Activated T-helper 1 cell treated with Interleukin-2 at 50 U/mL for 16 hours (primary cell): ENCODE measurements around the gene PXK.
"Not testable (repeated sequence)": the region's sequence is repeated elsewhere in the genome, so short reads cannot be mapped to it uniquely, and the experiment has no call there.

Experiments used
- DNase-seq: peaks from one replicate; pipeline ENCODE4 v3.0.0-alpha.2; 2020; ENCODE audit warnings: low read depth

The PXK gene

DNA sequence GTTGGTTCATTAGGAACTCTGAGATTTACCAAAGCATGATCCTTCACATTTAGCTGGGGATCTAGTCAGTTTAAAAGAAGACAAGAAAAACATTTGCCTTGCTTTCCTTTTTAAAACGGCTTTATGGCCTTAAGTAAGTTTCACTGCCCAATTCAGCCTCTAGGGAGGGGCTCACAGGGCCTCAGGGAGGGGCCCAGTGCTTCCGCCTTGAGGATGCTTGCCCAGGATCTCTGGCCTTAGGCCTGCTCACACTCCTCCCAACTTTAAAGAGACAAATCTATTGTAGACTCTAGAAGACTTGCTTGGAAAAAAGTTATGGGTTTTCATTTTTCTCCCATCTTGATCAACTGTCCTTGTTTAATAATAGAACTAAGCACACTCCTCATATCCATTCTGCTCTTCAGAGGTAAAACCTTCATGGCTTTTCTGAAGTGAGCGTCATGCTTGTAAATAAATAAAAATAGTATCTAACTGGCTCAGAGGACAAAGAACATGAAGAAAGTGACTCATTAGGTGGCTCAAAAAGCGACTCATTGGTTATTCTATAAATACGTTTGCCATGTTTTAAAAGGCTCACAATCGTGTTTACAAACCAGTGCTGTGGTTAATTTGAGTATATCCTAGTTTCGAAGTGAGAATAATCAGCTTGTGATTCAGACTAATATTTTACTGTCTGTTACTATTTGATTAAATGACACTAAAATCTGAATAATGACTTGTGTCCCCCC, 87.3 kb downstream of the PXK start:
- DNase-seq: no peak

DNA sequence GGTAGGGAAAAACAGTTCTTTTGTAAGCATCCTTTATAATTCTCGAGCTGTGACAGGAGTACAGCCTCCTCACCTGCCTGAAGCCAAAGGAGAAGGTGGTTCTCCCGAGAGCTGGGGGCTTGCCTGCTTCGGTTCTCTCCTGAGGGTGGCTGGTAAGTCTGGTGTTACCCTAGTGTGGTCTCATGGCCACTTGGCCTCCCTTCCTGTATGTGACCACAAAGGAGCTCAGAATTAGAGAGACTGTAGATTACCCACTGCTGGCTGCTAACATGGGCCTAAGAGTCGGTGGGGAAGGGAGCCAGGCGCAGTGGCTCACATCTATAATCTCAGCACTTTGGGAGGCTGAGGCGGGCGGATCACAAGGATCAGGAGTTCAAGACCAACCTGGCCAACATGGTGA, 88.3 kb downstream of the PXK start:
- DNase-seq: no peak

DNA sequence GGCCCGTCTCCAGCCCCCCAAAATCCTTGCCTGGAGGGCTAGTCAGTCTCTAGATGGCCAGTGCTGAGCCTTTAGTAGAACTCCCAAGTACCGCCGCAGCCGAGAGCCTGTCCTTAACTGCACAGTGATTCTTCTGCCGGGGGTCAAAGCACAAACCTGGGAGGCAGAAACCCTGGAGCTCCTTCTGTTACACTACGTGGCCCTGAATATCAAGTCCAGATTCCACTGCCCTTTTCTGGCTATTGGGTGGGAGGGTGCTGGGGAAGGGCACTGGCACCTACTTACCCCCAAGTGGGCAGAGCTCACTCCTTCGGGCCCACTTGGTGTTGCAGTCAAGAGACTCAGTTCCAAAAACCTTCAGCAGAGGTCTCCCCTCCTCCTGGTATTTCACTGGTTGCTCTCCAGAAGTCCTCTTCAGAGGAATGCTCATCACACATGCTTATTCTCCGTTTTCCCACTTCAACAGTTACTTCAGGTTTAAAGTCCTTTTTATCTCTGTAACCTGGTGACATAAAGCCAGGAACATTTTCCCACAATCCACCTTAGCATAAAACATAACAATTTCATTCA, 90.1 kb downstream of the PXK start:
- DNase-seq: no peak

DNA sequence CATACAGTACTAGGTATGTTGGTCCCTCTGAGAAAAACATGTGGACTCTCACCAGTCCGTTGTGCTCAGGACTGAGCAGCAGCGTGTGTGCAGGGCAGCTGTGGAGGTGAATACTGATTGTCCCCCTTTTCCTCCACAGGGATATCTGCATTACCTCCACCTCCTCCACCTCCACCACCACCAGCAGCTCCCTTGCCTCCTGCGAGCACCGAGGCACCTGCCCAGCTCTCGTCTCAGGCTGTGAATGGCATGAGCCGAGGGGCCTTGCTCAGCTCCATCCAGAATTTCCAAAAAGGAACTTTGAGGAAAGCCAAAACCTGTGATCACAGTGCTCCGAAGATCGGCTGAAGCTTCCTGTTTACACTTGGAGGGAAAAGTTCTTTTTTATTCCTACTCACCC, 91.9 kb downstream of the PXK start:
- DNase-seq: no peak

DNA sequence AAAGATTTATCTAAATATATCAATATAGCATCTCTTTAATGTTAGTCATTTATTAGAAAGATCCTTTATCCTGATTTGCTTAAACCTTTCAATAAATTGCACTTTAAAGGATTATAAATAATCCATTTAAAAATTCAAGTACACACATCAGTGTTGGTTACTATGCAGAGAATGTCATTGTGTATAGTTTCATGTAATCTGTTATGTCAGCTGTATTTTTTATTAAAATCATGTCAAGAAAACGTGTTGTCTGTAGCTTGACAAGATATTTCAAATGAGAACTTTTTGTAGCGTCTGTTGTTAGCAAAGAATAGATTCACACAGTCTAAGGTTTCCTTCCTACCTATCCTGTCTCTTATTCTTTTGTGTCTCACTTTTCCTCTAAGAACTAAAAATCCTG, 93.1 kb downstream of the PXK start:
- no peak for DNase-seq

DNA sequence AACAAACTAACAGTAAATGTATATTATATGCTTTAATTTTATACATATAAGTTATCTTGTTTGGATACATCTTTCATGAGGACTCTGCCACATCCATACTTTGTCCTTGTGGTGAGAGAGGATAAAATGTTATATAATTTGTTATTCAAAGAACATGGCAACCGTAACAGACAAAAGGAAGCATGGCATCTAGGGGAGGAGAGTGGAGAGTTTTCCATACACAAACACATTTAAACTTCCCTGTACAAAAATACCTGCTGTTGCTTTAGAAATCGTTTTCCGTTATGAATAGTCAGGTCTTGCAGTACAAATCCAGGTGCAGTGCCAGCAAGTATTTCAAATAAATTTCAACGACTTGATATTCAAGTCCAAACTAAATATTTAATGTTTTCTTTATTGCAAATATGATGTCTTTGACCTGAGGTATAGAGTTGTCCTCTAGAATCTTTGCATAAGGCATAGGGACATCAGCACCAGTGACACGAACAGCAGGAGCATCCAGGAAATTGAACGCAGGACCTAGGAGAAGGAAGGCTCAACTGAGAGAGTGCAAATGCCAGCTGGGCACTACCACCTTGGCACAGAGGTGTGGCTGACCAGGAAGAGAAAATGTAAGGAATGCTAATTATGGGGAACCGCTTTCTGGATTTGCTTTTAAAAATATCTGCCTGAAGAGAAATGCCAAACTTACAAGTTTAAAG, 95.1 kb downstream of the PXK start:
- no peak for DNase-seq

DNA sequence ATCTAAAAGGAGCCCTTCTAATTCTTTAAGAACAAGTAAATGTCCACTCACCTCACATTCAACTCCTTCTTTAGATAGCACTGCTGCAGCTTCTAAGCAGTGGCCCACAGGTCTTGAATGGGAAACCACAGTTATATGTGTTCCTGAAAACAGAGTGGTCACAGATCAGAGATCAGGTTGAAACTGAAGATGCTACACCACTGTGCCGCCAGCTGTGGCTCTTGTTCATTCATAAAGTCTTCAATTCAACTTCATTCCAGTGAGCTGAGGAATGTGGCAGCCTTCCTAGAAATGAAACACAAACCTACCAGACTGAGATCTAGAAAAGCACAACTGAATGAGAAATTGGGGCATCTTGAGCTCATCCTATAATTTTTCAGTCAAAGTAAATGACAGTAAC, 97.0 kb downstream of the PXK start:
- no peak for DNase-seq

DNA sequence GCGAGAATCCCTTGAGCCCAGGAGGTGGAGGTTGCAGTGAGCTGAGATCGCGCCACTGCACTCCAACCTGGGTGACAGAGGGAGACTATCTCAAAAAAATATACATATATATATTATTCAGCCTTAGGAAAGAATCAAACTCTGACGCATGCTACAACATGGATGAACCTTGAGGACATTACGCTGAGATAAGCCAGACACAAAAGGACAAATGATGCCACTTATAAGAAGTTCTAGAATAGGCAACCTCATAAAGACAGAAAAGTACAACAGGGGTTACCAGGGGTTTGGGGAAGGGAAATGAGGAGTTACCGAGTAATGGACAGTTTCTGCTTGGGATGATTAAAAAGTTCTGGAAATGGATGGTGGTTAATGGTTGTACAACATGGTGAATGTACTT, 100.2 kb downstream of the PXK start:
- DNase-seq: no peak

DNA sequence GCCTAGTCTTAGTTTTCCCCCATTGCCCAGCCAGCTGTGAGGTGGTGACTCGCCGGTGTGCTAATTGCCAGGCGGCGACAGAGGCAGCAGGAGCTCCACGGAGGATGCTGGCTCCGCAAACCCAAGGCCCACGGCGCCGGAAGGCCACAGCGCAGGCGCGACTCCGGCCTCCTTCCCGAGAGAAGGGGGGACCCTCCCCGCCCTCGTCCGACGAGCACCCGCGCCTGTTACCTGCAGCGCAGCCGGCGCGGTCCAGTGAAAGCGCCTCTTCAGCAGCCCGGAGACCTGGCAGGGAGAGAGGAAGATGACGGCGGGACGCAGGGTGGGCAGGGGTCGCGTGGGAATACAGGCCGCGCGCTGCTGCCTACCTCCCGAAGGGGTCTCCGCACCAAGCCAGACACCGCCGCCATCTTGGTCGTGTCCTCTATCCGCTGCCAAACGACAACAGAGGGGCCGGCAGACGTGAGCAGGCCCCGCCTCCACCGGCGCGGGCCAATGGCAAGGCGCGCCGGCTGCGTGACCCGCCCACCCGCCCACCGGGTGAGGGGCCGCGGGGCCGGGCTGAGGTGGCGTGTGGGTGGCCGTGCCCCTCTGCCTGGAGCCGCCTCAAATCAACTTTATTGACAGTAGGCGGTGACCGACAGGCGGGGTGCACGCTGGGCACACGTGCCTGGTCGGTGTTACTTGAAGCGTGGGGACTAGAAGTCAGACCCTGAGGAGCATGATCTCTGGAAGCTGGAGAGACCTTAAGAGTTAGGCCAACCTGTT, 100.9 kb downstream of the PXK start, which contains the start of gene PDHB:
PDHB (minus strand) TSS at position 433 of the 768 bp plus-strand sequence; CDS start at position 410, 23 bp downstream.
- peak; percentile 86 for DNase-seq

DNA sequence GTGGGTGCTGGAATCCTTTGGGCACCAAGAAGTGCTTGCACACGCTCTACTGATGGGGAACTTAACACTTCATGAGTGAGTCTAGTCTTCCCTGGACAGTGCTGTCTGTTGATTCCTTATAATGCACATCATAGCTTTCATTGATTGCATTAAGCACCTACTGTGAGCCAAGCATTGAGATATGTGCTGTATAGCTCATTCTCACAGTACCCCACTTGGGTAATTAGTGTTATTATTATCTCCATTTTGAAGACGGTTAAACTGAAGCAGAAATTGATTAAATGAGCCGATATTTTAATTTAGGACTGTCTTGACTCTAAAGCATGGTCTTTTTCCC, 101.4 kb downstream of the PXK start:
- DNase-seq: no peak

DNA sequence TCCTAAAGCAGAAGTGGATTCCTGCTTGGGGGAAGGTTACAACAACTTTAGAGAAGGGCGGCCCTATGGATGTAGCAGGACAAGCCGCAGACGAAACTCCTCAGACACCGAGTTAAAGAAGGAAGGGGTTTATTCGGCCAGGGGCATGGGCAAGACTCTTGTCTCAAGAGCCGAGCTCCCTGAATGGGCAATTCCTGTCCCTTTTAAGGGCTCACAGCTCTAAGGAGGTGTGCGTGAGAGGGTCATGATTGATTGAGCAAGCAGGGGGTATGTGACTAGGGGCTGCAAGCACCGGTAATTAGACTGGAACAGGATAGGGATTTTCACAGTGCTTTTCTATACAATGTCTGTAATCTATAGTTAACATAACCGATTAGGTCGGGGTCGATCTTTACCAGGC, 101.8 kb downstream of the PXK start:
- DNase-seq: no peak

DNA sequence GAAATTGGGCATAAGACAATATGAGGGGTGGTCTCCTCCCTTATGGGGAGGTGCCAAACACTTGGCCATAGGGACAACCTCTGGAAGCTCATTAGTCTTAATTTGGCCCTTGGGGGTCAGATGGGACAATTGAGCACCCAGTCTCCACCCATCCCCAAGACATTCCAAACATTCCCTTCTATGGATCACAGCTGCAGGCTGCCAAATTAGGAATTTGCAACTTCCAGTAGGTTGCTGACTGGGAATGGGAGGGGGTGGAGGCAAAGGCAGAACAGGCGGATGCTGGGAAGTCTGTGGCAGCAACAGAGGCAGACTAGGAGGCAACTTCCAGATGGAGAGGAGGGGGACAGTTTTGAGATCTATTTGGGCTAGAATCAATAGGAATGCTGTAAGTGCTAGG, 102.3 kb downstream of the PXK start:
- no peak for DNase-seq

DNA sequence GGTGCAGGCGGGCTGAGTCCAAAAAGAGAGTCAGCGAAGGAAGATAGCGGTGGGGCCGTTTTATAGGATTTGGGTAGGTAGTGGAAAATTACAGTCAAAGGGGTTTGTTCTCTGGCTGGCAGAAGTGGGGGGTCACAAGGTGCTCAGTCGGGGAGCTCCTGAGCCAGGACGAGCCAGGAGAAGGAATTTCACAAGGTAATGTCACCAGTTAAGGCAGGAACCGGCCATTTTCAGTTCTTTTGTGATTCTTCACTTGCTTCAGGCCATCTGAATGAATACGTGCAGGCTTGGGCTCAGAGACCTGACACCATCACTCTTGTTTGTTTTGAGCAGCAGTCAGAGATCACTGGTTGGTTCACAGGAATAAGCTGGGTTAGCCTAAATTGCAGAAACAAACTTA, 104.6 kb downstream of the PXK start:
- DNase-seq: not testable (repeated sequence)

DNA sequence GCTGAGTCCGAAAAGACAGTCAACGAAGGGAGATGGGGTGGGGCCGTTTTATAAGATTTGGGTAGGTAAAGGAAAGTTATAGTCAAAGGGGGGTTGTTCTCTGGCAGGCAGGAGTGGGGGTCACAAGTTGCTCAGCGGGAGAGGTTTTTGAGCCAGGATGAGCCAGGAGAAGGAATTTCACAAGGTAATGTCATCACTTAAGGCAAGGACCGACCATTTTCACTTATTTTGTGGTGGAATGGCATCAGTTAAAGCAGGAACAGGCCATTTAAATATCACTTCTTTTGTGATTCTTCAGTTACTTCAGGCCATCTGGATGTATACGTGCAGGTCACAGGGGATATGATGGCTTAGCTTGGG, 108.3 kb downstream of the PXK start:
- DNase-seq: not testable (repeated sequence)

DNA sequence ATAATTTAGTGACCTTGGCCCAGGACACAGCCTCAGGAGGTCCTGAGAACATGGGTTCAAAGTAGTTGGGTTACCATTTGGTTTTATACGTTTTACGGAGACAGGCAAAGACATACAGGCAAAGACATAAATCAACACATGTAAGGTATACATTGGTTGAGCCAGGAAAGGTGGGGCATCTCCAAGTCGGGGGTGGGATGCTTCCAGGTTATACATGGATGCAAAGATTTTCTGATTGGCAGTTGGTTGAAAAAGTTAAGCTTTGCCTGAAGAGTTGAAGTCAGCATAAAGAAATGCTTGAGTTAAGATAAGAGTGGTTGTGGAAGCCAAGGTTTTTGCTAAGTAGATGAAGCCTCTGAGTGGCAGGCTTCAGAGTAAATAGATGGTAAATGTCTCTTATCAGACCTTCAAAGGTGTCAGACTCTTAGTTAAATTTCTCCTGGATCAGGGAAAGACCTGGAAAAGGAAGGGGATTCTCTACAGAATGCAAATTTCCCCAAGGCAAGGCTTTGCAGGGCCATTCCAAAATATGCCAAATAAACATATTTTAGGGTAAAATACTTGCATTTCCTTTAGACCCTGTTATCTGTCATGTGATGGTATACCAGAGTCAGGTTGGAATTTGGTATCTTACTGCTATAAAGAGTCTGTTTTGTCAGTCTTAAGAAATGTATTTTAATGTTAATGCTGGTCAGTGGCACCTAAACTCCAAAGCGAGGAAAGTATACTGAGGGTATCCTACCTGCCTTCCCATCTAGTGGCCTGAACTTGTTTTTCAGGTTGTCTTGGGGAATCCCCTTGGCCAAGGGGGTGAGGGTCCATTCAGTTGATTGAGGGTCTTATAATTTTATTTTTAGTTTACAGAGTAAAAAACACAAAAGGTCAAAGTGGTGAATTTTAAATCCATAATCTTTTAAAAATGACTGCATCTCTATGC, 109.1 kb downstream of the PXK start:
- DNase-seq: no peak

DNA sequence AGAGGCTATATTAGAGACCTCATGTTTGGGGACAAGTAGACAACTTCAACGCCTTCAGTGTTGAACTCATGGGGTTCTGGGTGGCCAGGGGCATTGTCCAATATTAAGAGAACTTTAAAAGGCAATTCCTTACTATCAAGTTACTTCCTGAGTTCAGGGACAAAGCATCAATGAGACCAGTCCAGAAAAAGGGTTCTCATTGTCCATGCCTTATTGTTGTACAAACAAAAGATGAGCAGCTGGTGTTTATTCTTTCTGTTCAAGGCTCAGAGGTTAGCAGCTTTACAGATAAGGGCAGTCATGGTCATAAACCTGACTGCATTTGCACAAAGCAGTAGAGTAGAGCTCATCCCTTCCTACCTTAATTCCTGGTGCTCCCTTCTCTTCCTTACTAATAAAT, 119.5 kb downstream of the PXK start:
- DNase-seq: no peak

DNA sequence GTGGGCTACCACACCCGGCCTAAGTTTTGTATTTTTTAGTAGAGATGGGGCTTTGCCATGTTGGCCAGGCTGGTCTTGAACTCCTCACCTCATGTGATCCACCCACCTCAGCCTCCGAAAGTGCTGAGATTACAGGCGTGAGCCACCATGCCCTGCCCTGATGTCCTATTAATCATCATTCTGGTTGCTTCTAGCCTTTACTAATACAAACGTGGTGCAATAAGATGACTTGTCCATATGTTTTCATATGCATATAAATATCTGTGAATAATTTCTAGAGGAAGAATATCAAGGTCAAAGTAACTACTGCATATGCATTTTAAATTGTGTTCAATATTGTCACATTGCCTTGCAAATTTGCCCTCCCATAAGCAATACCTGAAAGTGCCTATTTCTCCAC, 126.5 kb downstream of the PXK start:
- no peak for DNase-seq

DNA sequence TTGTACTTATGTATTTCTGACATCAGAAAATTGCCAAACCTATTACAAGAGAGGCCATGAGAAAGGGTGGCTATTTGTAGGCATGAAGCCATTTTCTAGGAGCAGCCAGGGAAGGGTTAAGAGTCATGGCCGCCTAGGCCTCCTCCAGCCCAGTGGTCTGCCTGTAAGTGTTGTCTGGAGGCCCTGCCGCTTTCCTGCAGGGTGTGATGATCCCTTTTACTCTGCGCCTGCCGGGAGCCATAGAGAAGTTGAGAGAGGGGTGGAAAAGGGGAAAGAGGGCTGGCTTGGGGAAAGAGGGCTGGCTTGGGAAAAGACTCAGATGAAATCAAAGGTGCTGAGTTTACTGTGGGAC, 130.1 kb downstream of the PXK start:
- DNase-seq: no peak

DNA sequence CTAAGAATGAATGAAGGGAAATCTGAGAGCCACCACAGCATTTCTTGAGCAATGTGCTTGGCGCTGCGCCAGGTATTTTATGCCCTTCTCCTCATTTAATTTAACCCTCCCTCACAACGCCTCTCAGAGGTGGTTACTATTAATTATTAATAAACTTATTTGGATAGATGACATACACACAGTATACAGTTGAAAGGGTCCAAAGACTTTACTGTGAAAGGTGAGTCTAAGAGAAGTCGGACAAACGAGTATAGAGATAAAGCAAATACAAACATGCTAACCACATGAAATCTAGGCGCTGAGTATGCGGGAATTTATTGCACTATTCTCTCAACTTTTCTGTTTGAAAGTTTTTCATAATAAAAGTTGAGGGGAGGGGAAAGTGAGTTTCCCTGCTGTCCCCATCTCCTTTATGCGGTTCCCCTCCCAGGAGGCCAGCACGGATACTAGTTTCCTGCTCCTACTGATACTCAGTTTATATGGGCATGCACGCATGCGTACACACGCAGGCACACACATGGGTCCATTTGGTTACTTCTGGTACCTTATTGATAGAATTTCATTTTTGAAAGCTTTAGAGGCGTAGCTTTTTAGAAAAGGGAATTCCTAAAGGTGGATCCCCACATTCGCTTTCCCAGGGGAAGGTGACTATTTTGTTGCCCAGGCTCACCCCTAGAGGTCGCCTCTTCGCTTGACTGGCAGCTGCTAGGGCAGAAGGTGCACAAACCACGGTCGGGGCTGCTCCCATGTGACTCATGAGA, 130.7 kb downstream of the PXK start:
- DNase-seq: peak; percentile 55

DNA sequence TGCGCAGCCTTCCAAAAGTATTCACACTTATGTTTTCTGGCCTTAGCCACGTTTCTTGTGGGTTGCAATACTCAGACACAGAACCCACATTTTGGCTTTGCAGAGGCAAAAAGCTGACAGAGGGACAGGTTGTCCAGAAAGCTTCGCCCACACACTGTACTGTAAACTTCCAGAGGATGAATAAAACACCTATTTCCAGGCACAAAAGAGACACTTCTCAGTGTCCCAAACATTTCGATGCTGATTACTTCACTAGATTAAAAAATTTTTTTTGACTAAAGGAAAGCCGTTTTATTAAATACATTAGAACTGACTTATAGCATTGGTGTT, 131.2 kb downstream of the PXK start:
- DNase-seq: no peak

DNA sequence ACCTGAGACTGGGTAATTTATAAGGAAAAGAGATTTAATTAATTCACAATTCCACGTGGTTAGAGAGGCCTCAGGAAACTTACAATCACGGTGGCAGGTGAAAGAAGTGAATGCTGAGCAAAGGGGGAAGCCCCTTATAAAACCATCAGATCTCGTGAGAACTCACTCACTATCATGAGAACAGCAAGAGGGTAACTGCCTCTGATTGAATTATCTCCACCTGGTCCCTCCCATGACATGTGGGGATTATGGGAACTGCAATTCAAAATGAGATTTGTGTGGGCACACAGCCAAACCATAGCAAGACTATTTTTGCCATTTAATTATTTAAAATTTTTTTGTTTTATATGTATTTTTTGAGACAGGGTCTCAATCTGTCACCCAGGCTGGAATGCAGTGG, 132.2 kb downstream of the PXK start:
- DNase-seq: no peak
